K562 (cell line): ENCODE results near the gene KCTD1. TPM values are rescaled to one million over a fixed set of nuclear protein-coding genes. Genes with fewer than 3 reads are reported as not detected.

ENCODE experiments used
- ATAC-seq: fragments of 200-7000 bp; cut with Tn5 transposase; 3 replicates; pipeline ENCODE4 v1.9.1; 2020; ENCODE audit warnings: moderate library complexity
- BruUV-seq: library from RNA; stranded (reverse); fragments of 400-500 nt; replicated peaks from 2 replicates; lab custom pipeline; 2021; lab: Mats Ljungman, UMichigan
- CTCF ChIA-PET: fragments of 300-600 bp; formaldehyde crosslinking; extraction: SDS; loops from one replicate; lab custom pipeline; 2021; ENCODE audit warnings: low intra/inter-chr PET ratio; lab: Yijun Ruan, JAX
- POLR2A ChIA-PET: fragments of 300-600, 350-650 bp; sonication (Branson Sonifier 250); formaldehyde crosslinking; extraction: SDS; loops from one replicate; lab custom pipeline; 2021; ENCODE audit warnings: antibody characterized with exemption, inconsistent platforms; lab: Yijun Ruan, JAX
- DNase-seq, 4 experiments: peaks; one replicate each; pipeline versions ENCODE4 v3.0.0 to v3.0.0-alpha.2; 2011 to 2018; ENCODE audit warnings: low spot score in 3 of 4, mixed read lengths in 3 of 4; ENCODE audit errors: extremely low read depth in 1 of 4
- FAIRE-seq: peaks from 2 replicates; lab custom pipeline; 2011; peaks lifted over from hg19 to GRCh38; lab: Jason Lieb, UNC
- H2AFZ ChIP-seq: 2 replicates; pipeline ENCODE4 v1.6.0; 2011; ENCODE audit warnings: low read depth, low read length, control low read depth, inconsistent platforms
- H3K27ac ChIP-seq: fragments of 200-600 bp; 3 replicates; pipeline ENCODE4 v1.8.0; 2011; ENCODE audit warnings: low read depth, mild to moderate bottlenecking, control low read depth, inconsistent platforms, low read length, moderate library complexity, mixed read lengths; ENCODE audit errors: extremely low read depth
- H3K27me3 ChIP-seq, 2 experiments: fragments of 300-600 bp in 1 of 2; 2 replicates in 1 of 2; 3 replicates in 1 of 2; pipeline versions ENCODE4 v1.6.0 to v1.8.0; 2011; ENCODE audit warnings: inconsistent platforms in 2 of 2, low read length in 2 of 2, mild to moderate bottlenecking in 1 of 2, mixed read lengths in 1 of 2, moderate library complexity in 1 of 2; ENCODE audit not compliant: control insufficient read depth in 2 of 2, insufficient read depth in 2 of 2
- H3K36me3 ChIP-seq: fragments of 300-600 bp; 3 replicates; pipeline ENCODE4 v1.8.0; 2011; ENCODE audit warnings: mild to moderate bottlenecking, low read length, inconsistent platforms; ENCODE audit not compliant: control insufficient read depth, insufficient read depth
- H3K4me1 ChIP-seq, 2 experiments: fragments of 200-600 bp in 1 of 2; replicated peaks in 1 of 2; 2 replicates in 1 of 2; 3 replicates in 1 of 2; pipeline versions ENCODE4 v1.5.1 to v1.8.0; 2011; ENCODE audit warnings: inconsistent platforms in 2 of 2, low read length in 2 of 2, mild to moderate bottlenecking in 1 of 2, mixed read lengths in 1 of 2, moderate library complexity in 1 of 2; ENCODE audit not compliant: control insufficient read depth in 2 of 2, insufficient read depth in 2 of 2
- H3K4me2 ChIP-seq: 2 replicates; pipeline ENCODE4 v1.6.1; 2011; ENCODE audit warnings: low read length, control low read depth, inconsistent platforms, mixed read lengths; ENCODE audit not compliant: insufficient read depth
- H3K4me3 ChIP-seq: fragments of 200-600 bp; sonication (generic), shearing (Covaris generic); 2 replicates; pipeline ENCODE4 v1.5.1; 2016; ENCODE audit warnings: control low read depth, inconsistent platforms
- H3K79me2 ChIP-seq: fragments of 200-600 bp; 3 replicates; pipeline ENCODE4 v1.8.0; 2011; ENCODE audit warnings: low read length, inconsistent platforms; ENCODE audit not compliant: control insufficient read depth, insufficient read depth
- H3K9ac ChIP-seq, 2 experiments: 2 replicates each; pipeline versions ENCODE4 v1.6.0 to v1.6.1; 2011; ENCODE audit warnings: low read depth in 2 of 2, low read length in 2 of 2, control low read depth in 1 of 2, inconsistent platforms in 1 of 2, mild to moderate bottlenecking in 1 of 2, mixed read lengths in 1 of 2; ENCODE audit not compliant: insufficient read depth in 1 of 2
- H3K9me1 ChIP-seq: one replicate; pipeline ENCODE4 v1.6.0; 2011; ENCODE audit warnings: inconsistent platforms, mild to moderate bottlenecking, low read length, moderate library complexity; ENCODE audit not compliant: control insufficient read depth, insufficient read depth
- H3K9me3 ChIP-seq: replicated peaks from 2 replicates; pipeline ENCODE4 v1.5.1; 2011; ENCODE audit warnings: low read depth, low read length, inconsistent platforms; ENCODE audit not compliant: control insufficient read depth, insufficient read depth
- H4K20me1 ChIP-seq: replicated peaks from 2 replicates; pipeline ENCODE4 v1.6.1; 2011; ENCODE audit warnings: low read length, inconsistent platforms, mixed read lengths; ENCODE audit not compliant: control insufficient read depth, insufficient read depth
- CHD4 ChIP-seq: fragments of 200-600 bp; sonication (generic); IDR thresholded peaks from 3 replicates; pipeline ENCODE4 v1.6.1; 2012; ENCODE audit warnings: low read depth, mild to moderate bottlenecking, mixed read lengths, low read length, inconsistent platforms; ENCODE audit not compliant: insufficient read depth, insufficient replicate concordance, poor library complexity, severe bottlenecking
- CREB3L1 ChIP-seq: fragments of 450-650 bp; IDR thresholded peaks from 2 replicates; pipeline ENCODE4 v1.6.1; 2014; ENCODE audit warnings: low read depth, mild to moderate bottlenecking, moderate library complexity, borderline replicate concordance
- NELFE ChIP-seq: IDR thresholded peaks from 2 replicates; pipeline ENCODE4 v1.6.1; 2011; ENCODE audit warnings: mild to moderate bottlenecking; ENCODE audit not compliant: insufficient read depth, insufficient read length
- RAD21 ChIP-seq, 2 experiments: fragments of 250-450 bp in 1 of 2; fragments of 450-650 bp in 1 of 2; sonication (Bioruptor Pico) in 1 of 2; formaldehyde crosslinking in 1 of 2; IDR thresholded peaks in 1 of 2; conservative IDR thresholded peaks in 1 of 2; 2 replicates each; pipeline versions ENCODE4 v1.4.0 to v1.8.0; 2020 to 2022; ENCODE audit warnings: mild to moderate bottlenecking in 2 of 2, moderate library complexity in 1 of 2
- SAFB ChIP-seq: fragments of 200-400 bp; formaldehyde crosslinking; IDR thresholded peaks from 2 replicates; pipeline ENCODE4 v1.6.1; 2017; ENCODE audit warnings: low read depth, low read length, borderline replicate concordance
- USF2 ChIP-seq: sonication (generic); formaldehyde crosslinking; IDR thresholded peaks from 2 replicates; pipeline ENCODE4 v1.5.0; 2020; ENCODE audit warnings: missing genetic modification reagents
- ZNF253 ChIP-seq: fragments of 250-450 bp; sonication (Bioruptor Pico); conservative IDR thresholded peaks from 2 replicates; pipeline ENCODE4 v1.6.1; 2021; ENCODE audit warnings: mild to moderate bottlenecking
- ZNF551 ChIP-seq: fragments of 250-450 bp; sonication (Bioruptor Pico); IDR thresholded peaks from 2 replicates; pipeline ENCODE4 v1.5.0; 2021; ENCODE audit warnings: mild to moderate bottlenecking, moderate library complexity
- WGBS: fragments of 100-300 bp; shearing (Covaris generic); methylation state at CpG from one replicate; pipeline ENCODE4 v1.1.6; 2016; ENCODE audit warnings: low coverage, mixed read lengths; ENCODE audit not compliant: insufficient coverage; ENCODE audit errors: missing lambda C conversion rate; 5-methylcytosine and 5-hydroxymethylcytosine counted together
- in situ Hi-C: fragments of 300-500 bp; cut with MboI; formaldehyde crosslinking; loops from 4 replicates; pipeline ENCODE4 v1.15.0; 2018; ENCODE audit warnings: inconsistent platforms, mixed read lengths
- intact Hi-C: fragments of 100-400 bp; cut with micrococcal nuclease; formaldehyde crosslinking; loops from 2 replicates; pipeline ENCODE4 v1.14.2; 2022
- polyA plus RNA-seq, 8 experiments: library from polyadenylated mRNA; depleted of rRNA in 4 of 8; stranded (reverse) in 5 of 8; unstranded in 3 of 8; fragments of >200 nt; fragmentation: Nextera tagmentation in 2 of 8; fragmentation: Illumina TruSeq in 1 of 8; extraction: Ambion mirVana in 2 of 8; extraction: Trizol in 1 of 8; gene quantifications; 2 replicates each; pipeline versions ENCODE4 v1.2.1 to v1.2.3, GENCODE V29; 2011 to 2014; ENCODE audit warnings: inconsistent platforms in 1 of 8, missing spikeins in 1 of 8
- total RNA-seq, 7 experiments: library from RNA; depleted of rRNA in 6 of 7; stranded (reverse); fragments of >200 nt in 6 of 7; fragmentation: Illumina TruSeq in 2 of 7; extraction: Trizol in 2 of 7; gene quantifications; 2 replicates each; pipeline versions ENCODE4 v1.2.1 to v1.2.3, GENCODE V29; 2011 to 2021; ENCODE audit warnings: low replicate concordance in 1 of 7
- TF ChIP-seq, protein P1 (sequence below): sonication (generic); IDR thresholded peaks from 2 replicates; pipeline ENCODE4 v1.6.1; 2016
- TF ChIP-seq, protein P2 (sequence below): IDR thresholded peaks from 3 replicates; pipeline ENCODE4 v1.6.1; 2011; ENCODE audit warnings: borderline replicate concordance, mild to moderate bottlenecking; ENCODE audit not compliant: insufficient read length, insufficient read depth
- TF ChIP-seq, protein P3 (sequence below): fragments of 450-650 bp; formaldehyde crosslinking; IDR thresholded peaks from 2 replicates; pipeline ENCODE4 v1.4.0; 2020; ENCODE audit warnings: mild to moderate bottlenecking, moderate library complexity
- TF ChIP-seq, protein P4 (sequence below): fragments of 250-450 bp; sonication (Bioruptor Pico); IDR thresholded peaks from 2 replicates; pipeline ENCODE4 v1.8.0; 2022; ENCODE audit warnings: moderate library complexity, mild to moderate bottlenecking, inconsistent platforms

The KCTD1 gene
- total and polyA plus RNA-seq, 9 of the 15 experiments (the other 6 are each of a cell fraction or from before 2014, with no cell fraction given): not detected

- TF ChIP-seq CREB3L1 (no peak), SAFB (no peak), ZNF551 (CRISPR knock-in tag) (no peak)
- TF ChIP-seq, protein P1, sequence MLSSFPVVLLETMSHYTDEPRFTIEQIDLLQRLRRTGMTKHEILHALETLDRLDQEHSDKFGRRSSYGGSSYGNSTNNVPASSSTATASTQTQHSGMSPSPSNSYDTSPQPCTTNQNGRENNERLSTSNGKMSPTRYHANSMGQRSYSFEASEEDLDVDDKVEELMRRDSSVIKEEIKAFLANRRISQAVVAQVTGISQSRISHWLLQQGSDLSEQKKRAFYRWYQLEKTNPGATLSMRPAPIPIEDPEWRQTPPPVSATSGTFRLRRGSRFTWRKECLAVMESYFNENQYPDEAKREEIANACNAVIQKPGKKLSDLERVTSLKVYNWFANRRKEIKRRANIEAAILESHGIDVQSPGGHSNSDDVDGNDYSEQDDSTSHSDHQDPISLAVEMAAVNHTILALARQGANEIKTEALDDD: no peak
- TF ChIP-seq, protein P2, sequence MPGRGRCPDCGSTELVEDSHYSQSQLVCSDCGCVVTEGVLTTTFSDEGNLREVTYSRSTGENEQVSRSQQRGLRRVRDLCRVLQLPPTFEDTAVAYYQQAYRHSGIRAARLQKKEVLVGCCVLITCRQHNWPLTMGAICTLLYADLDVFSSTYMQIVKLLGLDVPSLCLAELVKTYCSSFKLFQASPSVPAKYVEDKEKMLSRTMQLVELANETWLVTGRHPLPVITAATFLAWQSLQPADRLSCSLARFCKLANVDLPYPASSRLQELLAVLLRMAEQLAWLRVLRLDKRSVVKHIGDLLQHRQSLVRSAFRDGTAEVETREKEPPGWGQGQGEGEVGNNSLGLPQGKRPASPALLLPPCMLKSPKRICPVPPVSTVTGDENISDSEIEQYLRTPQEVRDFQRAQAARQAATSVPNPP: no peak
Observed at GRCh38 chr18:26406324-26406723, 142.0 kb downstream of the KCTD1 start (continued).

DNA sequence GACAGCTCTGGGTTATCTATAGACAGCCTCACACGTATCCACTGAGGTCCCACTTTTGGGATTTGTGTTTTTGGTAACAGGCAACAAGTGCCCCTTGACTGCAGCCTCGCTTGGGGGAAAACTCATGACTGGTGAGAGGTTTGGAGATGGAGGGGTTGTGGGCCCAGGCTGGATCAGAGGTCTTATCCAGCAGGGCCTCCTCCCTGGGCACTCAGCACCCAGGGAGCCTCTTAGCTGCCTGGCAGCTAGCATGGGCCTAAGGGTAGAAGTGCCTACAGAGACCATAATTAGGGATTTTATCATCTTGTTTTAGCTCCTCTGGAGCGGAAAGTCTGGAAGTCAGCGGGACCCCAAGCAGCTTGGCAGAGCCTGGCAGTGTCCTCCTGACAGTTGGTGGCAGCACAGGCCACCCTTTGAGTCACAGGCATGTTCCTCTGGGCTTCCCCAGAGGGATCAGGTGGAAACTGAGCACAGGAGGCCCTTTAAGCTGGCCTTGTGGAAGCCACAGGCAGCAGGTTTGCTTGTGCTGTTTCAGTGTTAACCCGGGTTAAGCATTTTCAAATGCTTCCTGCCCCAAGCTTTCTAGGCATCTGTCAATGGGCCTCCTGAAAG, 143.1 kb downstream of the KCTD1 start:
- Histone ChIP-seq H3K9me3 (no peaks in the 10 kb centered on the region), H4K20me1 (no peaks in the 10 kb centered on the region), H3K27ac (no peak overlapping the region), H3K36me3 (no peaks in the 10 kb centered on the region), H3K79me2 (no peaks in the 10 kb centered on the region), H3K9ac (no peak overlapping the region), H2AFZ (no peak overlapping the region), H3K4me1 (peaks cover 0 to 3% of the 10 kb centered on the region in 2 experiments; a peak in 1 of 5 replicates), H3K27me3 (peaks cover 20 to 32% of the 10 kb centered on the region in 2 experiments; a peak in 4 of 5 replicates), H3K4me3 (no peak overlapping the region), H3K4me2 (no peak overlapping the region), H3K9me1 (no peaks in the 10 kb centered on the region)
- POLR2A ChIA-PET: interaction anchor here (1.0 kb wide), 1 partner anchor 17 kb away, joined by 3 read pairs; no protein-coding TSS in a partner anchor
- intact Hi-C loops (loop anchor here (10.0 kb wide), 1 partner anchor 240 kb away; no protein-coding TSS in a partner anchor), in situ Hi-C loops (no loop called here)
- peak in 1 of 4 experiments; percentile 16 for DNase-seq
- BruUV-seq: no TSS peak
- WGBS: 3% methylated on average over 5 of the region's 5 CpGs
- no peak for FAIRE-seq
- ATAC-seq: peak; percentile 28
- CTCF ChIA-PET: no interaction called here
- TF ChIP-seq, protein P3, sequence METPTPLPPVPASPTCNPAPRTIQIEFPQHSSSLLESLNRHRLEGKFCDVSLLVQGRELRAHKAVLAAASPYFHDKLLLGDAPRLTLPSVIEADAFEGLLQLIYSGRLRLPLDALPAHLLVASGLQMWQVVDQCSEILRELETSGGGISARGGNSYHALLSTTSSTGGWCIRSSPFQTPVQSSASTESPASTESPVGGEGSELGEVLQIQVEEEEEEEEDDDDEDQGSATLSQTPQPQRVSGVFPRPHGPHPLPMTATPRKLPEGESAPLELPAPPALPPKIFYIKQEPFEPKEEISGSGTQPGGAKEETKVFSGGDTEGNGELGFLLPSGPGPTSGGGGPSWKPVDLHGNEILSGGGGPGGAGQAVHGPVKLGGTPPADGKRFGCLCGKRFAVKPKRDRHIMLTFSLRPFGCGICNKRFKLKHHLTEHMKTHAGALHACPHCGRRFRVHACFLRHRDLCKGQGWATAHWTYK (CRISPR knock-in tag): no peak
- TF ChIP-seq USF2 (CRISPR knock-in tag) (no peak), NELFE (no peak), ZNF253 (no peak), CHD4 (no peak), RAD21 (CRISPR knock-in tag; conservative IDR thresholded peaks at IDR 0.05 in 1 of 2, IDR thresholded peaks at IDR 0.05 in 1 of 2) (peak in 1 of 2 experiments; percentile 29; a peak in 1 of 4 replicates)
- TF ChIP-seq, protein P4, sequence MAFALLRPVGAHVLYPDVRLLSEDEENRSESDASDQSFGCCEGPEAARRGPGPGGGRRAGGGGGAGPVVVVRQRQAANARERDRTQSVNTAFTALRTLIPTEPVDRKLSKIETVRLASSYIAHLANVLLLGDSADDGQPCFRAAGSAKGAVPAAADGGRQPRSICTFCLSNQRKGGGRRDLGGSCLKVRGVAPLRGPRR (CRISPR knock-in tag): no peak
